ENCODE data around the gene IMMP2L.

- TF ChIP-seq SMC3 (IDR thresholded peaks at IDR 0.05; ENCODE audit: low read depth, low read length) (no peak), CTCF (conservative IDR thresholded peaks at IDR 0.05; ENCODE audit: low read depth, low read length) (no peak), MAZ (IDR thresholded peaks at IDR 0.05; ENCODE audit: borderline replicate concordance, low read depth, low read length) (no peak), POLR2A (IDR thresholded peaks at IDR 0.05; ENCODE audit: low read depth, low read length) (no peak), ELK1 (IDR thresholded peaks at IDR 0.05; ENCODE audit: borderline replicate concordance, low read depth, low read length) (no peak), RFX5 (IDR thresholded peaks at IDR 0.05; ENCODE audit: low read depth, low read length) (no peak), NFE2L2 (IDR thresholded peaks at IDR 0.05; ENCODE audit: low read depth, low read length) (no peak), RAD21 (IDR thresholded peaks at IDR 0.05; ENCODE audit: low read length) (no peak), FOS (IDR thresholded peaks at IDR 0.05; ENCODE audit: low read depth, low read length) (no peak), MAFK (IDR thresholded peaks at IDR 0.05; ENCODE audit: low read depth, low read length) (no peak), CHD1 (IDR thresholded peaks at IDR 0.05; ENCODE audit: low read depth, low read length) (no peak), MXI1 (IDR thresholded peaks at IDR 0.05; ENCODE audit: borderline replicate concordance, low read depth, low read length) (no peak), CEBPB (IDR thresholded peaks at IDR 0.05; ENCODE audit: low read depth, low read length) (no peak)
- TF ChIP-seq, protein P1, sequence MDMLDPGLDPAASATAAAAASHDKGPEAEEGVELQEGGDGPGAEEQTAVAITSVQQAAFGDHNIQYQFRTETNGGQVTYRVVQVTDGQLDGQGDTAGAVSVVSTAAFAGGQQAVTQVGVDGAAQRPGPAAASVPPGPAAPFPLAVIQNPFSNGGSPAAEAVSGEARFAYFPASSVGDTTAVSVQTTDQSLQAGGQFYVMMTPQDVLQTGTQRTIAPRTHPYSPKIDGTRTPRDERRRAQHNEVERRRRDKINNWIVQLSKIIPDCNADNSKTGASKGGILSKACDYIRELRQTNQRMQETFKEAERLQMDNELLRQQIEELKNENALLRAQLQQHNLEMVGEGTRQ (IDR thresholded peaks at IDR 0.05; ENCODE audit: low read depth, low read length): no peak
Observed at GRCh38 chr7:110921595-110922151, 640.6 kb downstream of the IMMP2L start.
